GM21723 (cell line): ENCODE measurements around the gene ME1.
A peak's percentile ranks its signal among the peaks of the same experiment; 100 is the strongest.
"Not testable (repeated sequence)": the region's sequence is repeated elsewhere in the genome, so short reads cannot be mapped to it uniquely, and the experiment has no call there.

Source experiments
- ATAC-seq: cut with Tn5 transposase; IDR thresholded peaks from one replicate; pipeline ENCODE4 v1.9.1; 2021; ENCODE audit warnings: mild to moderate bottlenecking, moderate library complexity; ENCODE audit not compliant: unreplicated experiment

ME1 gene

GRCh38 chr6:83359638-83360037 is 71.2 kb downstream of the ME1 start:
- ATAC-seq = no peak

GRCh38 chr6:83354747-83355146 is 76.1 kb downstream of the ME1 start:
- ATAC-seq = no peak

- ATAC-seq = no peak
Observed at GRCh38 chr6:83352424-83353061, 78.3 kb downstream of the ME1 start.

GRCh38 chr6:83343121-83343520 is 87.7 kb downstream of the ME1 start:
- ATAC-seq = no peak

GRCh38 chr6:83341765-83342164 is 89.1 kb downstream of the ME1 start:
- ATAC-seq = no peak

- ATAC-seq = not testable (repeated sequence)
Observed at GRCh38 chr6:83333916-83334315, 96.9 kb downstream of the ME1 start.

- ATAC-seq = no peak
Observed at GRCh38 chr6:83333500-83333899, 97.4 kb downstream of the ME1 start.

- no peak for ATAC-seq
Observed at GRCh38 chr6:83314693-83315092, 116.2 kb downstream of the ME1 start.

GRCh38 chr6:83313882-83314281 is 117.0 kb downstream of the ME1 start:
- ATAC-seq = no peak

GRCh38 chr6:83311231-83311630 is 119.6 kb downstream of the ME1 start:
- no peak for ATAC-seq

GRCh38 chr6:83310046-83310445 is 120.8 kb downstream of the ME1 start:
- no peak for ATAC-seq

- ATAC-seq = no peak
Observed at GRCh38 chr6:83309344-83309743, 121.5 kb downstream of the ME1 start.

GRCh38 chr6:83308833-83309232 is 122.0 kb downstream of the ME1 start:
- ATAC-seq = no peak

GRCh38 chr6:83307849-83308248 is 123.0 kb downstream of the ME1 start:
- no peak for ATAC-seq

- no peak for ATAC-seq
Observed at GRCh38 chr6:83303426-83303825, 127.4 kb downstream of the ME1 start.

GRCh38 chr6:83294676-83295075 is 136.2 kb downstream of the ME1 start:
- no peak for ATAC-seq

GRCh38 chr6:83292900-83293843 is 137.7 kb downstream of the ME1 start:
- ATAC-seq = peak; percentile 92

GRCh38 chr6:83287298-83287697 is 143.6 kb downstream of the ME1 start:
- not testable (repeated sequence) for ATAC-seq

GRCh38 chr6:83285917-83286316 is 144.9 kb downstream of the ME1 start:
- ATAC-seq = no peak

- no peak for ATAC-seq
Observed at GRCh38 chr6:83273596-83273995, 157.3 kb downstream of the ME1 start.

- ATAC-seq = no peak
Observed at GRCh38 chr6:83270971-83271719, 159.7 kb downstream of the ME1 start.
